ENCODE measurements around the gene SLC51A. TPM values are rescaled to one million over a fixed set of nuclear protein-coding genes. Genes with fewer than 3 reads are reported as not detected.
"Not testable (repeated sequence)": the region's sequence is repeated elsewhere in the genome, so short reads cannot be mapped to it uniquely, and the experiment has no call there.

The SLC51A gene
- total RNA-seq, 4 donors from 2014 or later, result not detected

- H3K4me3 ChIP-seq (ENCODE audit: low read depth, poor library complexity, severe bottlenecking), result no peak overlapping the region
- 80 to 82% methylated on average over 8 of the region's 8 CpGs for WGBS, 2 donors
- intact Hi-C loops (cut with DNase I; ENCODE audit: low total_unique reads), result no loop called here
- DNase-seq (ENCODE audit: low spot score in 2 of 2), result no peak
- TF ChIP-seq POLR2A (IDR thresholded peaks at IDR 0.05) (no peak), CTCF (IDR thresholded peaks at IDR 0.05) (no peak)
Observed at GRCh38 chr3:196241704-196242103, 25.4 kb downstream of the SLC51A start.

GRCh38 chr3:196244166-196244565, 27.8 kb downstream of the SLC51A start:
- DNase-seq (ENCODE audit: low spot score in 2 of 2); H3K4me3 ChIP-seq (ENCODE audit: low read depth, poor library complexity, severe bottlenecking); intact Hi-C loops (cut with DNase I; ENCODE audit: low total_unique reads): not testable (repeated sequence)
- 97 to 98% methylated on average over 18 to 32 of the region's 34 CpGs for WGBS, 2 donors

GRCh38 chr3:196246612-196247308, 30.4 kb downstream of the SLC51A start:
- TF ChIP-seq POLR2A (IDR thresholded peaks at IDR 0.05), result no peak
- no peak for TF ChIP-seq CTCF (IDR thresholded peaks at IDR 0.05)
- H3K4me3 ChIP-seq (ENCODE audit: low read depth, poor library complexity, severe bottlenecking), result no peak overlapping the region
- intact Hi-C loops (cut with DNase I; ENCODE audit: low total_unique reads), result no loop called here
- no peak for DNase-seq (ENCODE audit: low spot score in 2 of 2)
- 82 to 87% methylated on average over 12 to 13 of the region's 13 CpGs for WGBS, 2 donors

GRCh38 chr3:196251918-196252317, 35.6 kb downstream of the SLC51A start:
- 96 to 98% methylated on average over 16 of the region's 16 CpGs for WGBS, 2 donors
- TF ChIP-seq CTCF (IDR thresholded peaks at IDR 0.05), result no peak
- TF ChIP-seq POLR2A (IDR thresholded peaks at IDR 0.05), result no peak
- H3K4me3 ChIP-seq (ENCODE audit: low read depth, poor library complexity, severe bottlenecking), result no peak overlapping the region
- intact Hi-C loops (cut with DNase I; ENCODE audit: low total_unique reads), result loop anchor here (10.0 kb wide), 1 partner anchor 273 kb away; no protein-coding TSS in a partner anchor
- no peak for DNase-seq (ENCODE audit: low spot score in 2 of 2)

GRCh38 chr3:196254376-196255283, 38.3 kb downstream of the SLC51A start:
- WGBS, 2 donors, result 55 to 70% methylated on average over 5 of the region's 5 CpGs
- intact Hi-C loops (cut with DNase I; ENCODE audit: low total_unique reads), result loop anchor here (10.0 kb wide), 1 partner anchor 270 kb away; no protein-coding TSS in a partner anchor
- TF ChIP-seq POLR2A (IDR thresholded peaks at IDR 0.05), result no peak
- TF ChIP-seq CTCF (IDR thresholded peaks at IDR 0.05), result no peak
- DNase-seq (ENCODE audit: low spot score in 2 of 2), result no peak
- H3K4me3 ChIP-seq (ENCODE audit: low read depth, poor library complexity, severe bottlenecking), result no peak overlapping the region

- WGBS, 2 donors, result 79 to 94% methylated on average over 1 of the region's 1 CpG
- TF ChIP-seq CTCF (IDR thresholded peaks at IDR 0.05) (no peak), POLR2A (IDR thresholded peaks at IDR 0.05) (no peak)
Observed at GRCh38 chr3:196255776-196256175, 39.4 kb downstream of the SLC51A start.

More at GRCh38 chr3:196255776-196256175, 39.4 kb downstream of the SLC51A start:
- intact Hi-C loops (cut with DNase I; ENCODE audit: low total_unique reads), result loop anchor here (10.0 kb wide), 1 partner anchor 269 kb away; no protein-coding TSS in a partner anchor
- no peak overlapping the region for H3K4me3 ChIP-seq (ENCODE audit: low read depth, poor library complexity, severe bottlenecking)
- no peak for DNase-seq (ENCODE audit: low spot score in 2 of 2)
